Measurements from ENCODE around the gene ASB10. TPM values are rescaled to one million over a fixed set of nuclear protein-coding genes. Genes with fewer than 3 reads are reported as not detected.

ASB10 gene
- total and polyA plus RNA-seq, 7 donors = not detected

- H3K27ac ChIP-seq = no peak overlapping the region
- 83 to 84% methylated on average over 14 of the region's 14 CpGs for WGBS, 2 donors
- DNase-seq = no peak
- peaks cover 0 to 26% (median 15%) of the 10 kb centered on the region in 4 donors for H3K4me1 ChIP-seq
- TF ChIP-seq CTCF (IDR thresholded peaks at IDR 0.05) = no peak
- TF ChIP-seq POLR2AphosphoS5 (IDR thresholded peaks at IDR 0.05) = no peak
- TF ChIP-seq EP300 (IDR thresholded peaks at IDR 0.05) = no peak
- no peaks in the 10 kb centered on the region for H3K9me3 ChIP-seq
- H3K27me3 ChIP-seq = no peaks in the 10 kb centered on the region
- intact Hi-C loops (cut with DNase I) = no loop called here
- no peak overlapping the region for H3K4me3 ChIP-seq
- H3K36me3 ChIP-seq = peaks cover 23 to 64% (median 55%) of the 10 kb centered on the region in 4 donors
Observed at GRCh38 chr7:151128144-151128543, 58.9 kb downstream of the ASB10 start.

GRCh38 chr7:151126491-151127137, 60.4 kb downstream of the ASB10 start:
- H3K36me3 ChIP-seq = peaks cover 17 to 64% (median 50%) of the 10 kb centered on the region in 4 donors
- H3K27ac ChIP-seq = no peak overlapping the region
- no peaks in the 10 kb centered on the region for H3K9me3 ChIP-seq
- no peak for TF ChIP-seq POLR2AphosphoS5 (IDR thresholded peaks at IDR 0.05)
- TF ChIP-seq CTCF (IDR thresholded peaks at IDR 0.05) = no peak
- no peak for TF ChIP-seq EP300 (IDR thresholded peaks at IDR 0.05)
- no peak for TF ChIP-seq POLR2A (IDR thresholded peaks at IDR 0.05)
- intact Hi-C loops (cut with DNase I) = no loop called here
- DNase-seq = no peak
- no peak overlapping the region for H3K4me3 ChIP-seq
- H3K27me3 ChIP-seq = no peaks in the 10 kb centered on the region
- 30 to 74% methylated on average over 19 of the region's 19 CpGs for WGBS, 2 donors
- H3K4me1 ChIP-seq = peaks cover 0 to 26% (median 15%) of the 10 kb centered on the region in 4 donors

GRCh38 chr7:151125846-151126481, 61.1 kb downstream of the ASB10 start:
- Histone ChIP-seq H3K27me3 (no peaks in the 10 kb centered on the region), H3K36me3 (peaks cover 24 to 64% (median 48%) of the 10 kb centered on the region in 4 donors), H3K27ac (peak overlapping the region in 1 of 4 donors; percentile 19), H3K9me3 (no peaks in the 10 kb centered on the region), H3K4me3 (peak overlapping the region in 3 of 4 donors; percentile 40 to 48 (median 47)), H3K4me1 (peaks cover 0 to 26% (median 15%) of the 10 kb centered on the region in 4 donors)
- TF ChIP-seq POLR2AphosphoS5 (IDR thresholded peaks at IDR 0.05) = no peak
- no peak for TF ChIP-seq CTCF (IDR thresholded peaks at IDR 0.05)
- no peak for TF ChIP-seq POLR2A (IDR thresholded peaks at IDR 0.05)
- no peak for TF ChIP-seq EP300 (IDR thresholded peaks at IDR 0.05)
- DNase-seq = no peak
- intact Hi-C loops (cut with DNase I) = loop anchor here (2.0 kb wide), 1 partner anchor 177 kb away; no protein-coding TSS in a partner anchor
- whole genome bisulfite sequencing, 2 donors = 9 to 57% methylated on average over 58 of the region's 58 CpGs

Other genes starting within 250 kb of the ASB10 start
- 100 to 1,000 TPM in 1 of 4 donors, 10 to 100 TPM in 3; 40.6 to 107 (median 85.2) TPM for gene KCNH2, start 208.9 kb downstream of the ASB10 start, total RNA-seq
- gene KCNH2, start 208.9 kb downstream of the ASB10 start, polyA plus RNA-seq = 1 to 10 TPM in 2 of 3 donors, under 1 TPM in 1; 0.46 to 7.3 (median 1.2) TPM
- gene NOS3, start 196.2 kb downstream of the ASB10 start, total RNA-seq = 1 to 10 TPM; 1.3 to 7.2 (median 2.9) TPM
- 1 to 10 TPM in 2 of 3 donors, under 1 TPM in 1; 0.23 to 6.1 (median 1.2) TPM for gene NOS3, start 196.2 kb downstream of the ASB10 start, polyA plus RNA-seq
- not detected for gene ATG9B, start 162.8 kb downstream of the ASB10 start, total RNA-seq
- gene ATG9B, start 162.8 kb downstream of the ASB10 start, polyA plus RNA-seq = 1 to 10 TPM in 2 of 3 donors, not detected in 1; 1.2 to 1.6 TPM
- 10 to 100 TPM in 3 of 4 donors, 1 to 10 TPM in 1; 9.7 to 20.8 (median 19.5) TPM for gene ABCB8, start 158.8 kb downstream of the ASB10 start, total RNA-seq
- gene ABCB8, start 158.8 kb downstream of the ASB10 start, polyA plus RNA-seq = 10 to 100 TPM in 1 of 3 donors, 1 to 10 TPM in 2; 3.0 to 32.8 (median 5.3) TPM
- 1 to 10 TPM; 1.8 to 8.6 (median 4.5) TPM for gene ASIC3, start 138.7 kb downstream of the ASB10 start, total RNA-seq
- 1 to 10 TPM in 2 of 3 donors, under 1 TPM in 1; 0.46 to 3.1 (median 3.0) TPM for gene ASIC3, start 138.7 kb downstream of the ASB10 start, polyA plus RNA-seq
- gene CDK5, start 129.4 kb downstream of the ASB10 start, total RNA-seq = 1 to 10 TPM; 6.9 to 8.3 (median 7.7) TPM
- gene CDK5, start 129.4 kb downstream of the ASB10 start, polyA plus RNA-seq = 10 to 100 TPM in 1 of 3 donors, 1 to 10 TPM in 2; 6.0 to 10.6 (median 9.8) TPM
- gene SLC4A2, start 127.7 kb downstream of the ASB10 start, total RNA-seq = 100 to 1,000 TPM in 1 of 4 donors, 10 to 100 TPM in 3; 56.9 to 124 (median 91.7) TPM
- gene SLC4A2, start 127.7 kb downstream of the ASB10 start, polyA plus RNA-seq = 100 to 1,000 TPM in 1 of 3 donors, 10 to 100 TPM in 2; 12.3 to 114 (median 23.4) TPM
- 10 to 100 TPM; 61.5 to 80.0 (median 69.9) TPM for gene FASTK, start 106.4 kb downstream of the ASB10 start, total RNA-seq
- 100 to 1,000 TPM in 1 of 3 donors, 10 to 100 TPM in 2; 61.3 to 124 (median 65.0) TPM for gene FASTK, start 106.4 kb downstream of the ASB10 start, polyA plus RNA-seq
- 10 to 100 TPM; 33.4 to 48.9 (median 41.9) TPM for gene TMUB1, start 103.8 kb downstream of the ASB10 start, total RNA-seq
- gene TMUB1, start 103.8 kb downstream of the ASB10 start, polyA plus RNA-seq = 10 to 100 TPM; 45.0 to 74.6 (median 47.4) TPM
- gene AGAP3, start 100.8 kb downstream of the ASB10 start, total RNA-seq = 10 to 100 TPM; 34.2 to 89.7 (median 40.9) TPM
- 10 to 100 TPM; 27.7 to 42.3 (median 33.6) TPM for gene AGAP3, start 100.8 kb downstream of the ASB10 start, polyA plus RNA-seq
- not detected for gene GBX1, start 19.6 kb downstream of the ASB10 start, total RNA-seq
- gene GBX1, start 19.6 kb downstream of the ASB10 start, polyA plus RNA-seq = not detected
- not detected for gene H2BK1, start 23.2 kb upstream of the ASB10 start, total RNA-seq
- gene H2BK1, start 23.2 kb upstream of the ASB10 start, polyA plus RNA-seq = not detected
- 10 to 100 TPM; 25.8 to 34.6 (median 30.2) TPM for gene ABCF2, start 40.0 kb upstream of the ASB10 start, total RNA-seq
- gene ABCF2, start 40.0 kb upstream of the ASB10 start, polyA plus RNA-seq = 10 to 100 TPM; 18.3 to 34.6 (median 19.8) TPM
- 10 to 100 TPM; 14.3 to 36.3 (median 18.9) TPM for gene CHPF2, start 45.2 kb upstream of the ASB10 start, total RNA-seq
- 10 to 100 TPM in 1 of 3 donors, 1 to 10 TPM in 2; 5.4 to 27.9 (median 5.5) TPM for gene CHPF2, start 45.2 kb upstream of the ASB10 start, polyA plus RNA-seq
- 10 to 100 TPM; 38.8 to 63.1 (median 51.6) TPM for gene SMARCD3, start 61.4 kb upstream of the ASB10 start, total RNA-seq
- 10 to 100 TPM in 1 of 3 donors, 1 to 10 TPM in 2; 4.2 to 15.6 (median 9.5) TPM for gene SMARCD3, start 61.4 kb upstream of the ASB10 start, polyA plus RNA-seq
- gene NUB1, start 154.6 kb upstream of the ASB10 start, total RNA-seq = 10 to 100 TPM; 49.8 to 73.8 (median 64.5) TPM
- gene NUB1, start 154.6 kb upstream of the ASB10 start, polyA plus RNA-seq = 10 to 100 TPM; 36.6 to 50.1 (median 43.2) TPM
- gene WDR86, start 222.8 kb upstream of the ASB10 start, total RNA-seq = 10 to 100 TPM; 14.4 to 23.8 (median 16.9) TPM
- gene WDR86, start 222.8 kb upstream of the ASB10 start, polyA plus RNA-seq = 1 to 10 TPM in 2 of 3 donors, under 1 TPM in 1; 0.46 to 4.2 (median 2.1) TPM

Data from sigmoid colon (tissue), 7 donors.